Measurements from ENCODE around the gene ZFP36L1. TPM values are rescaled to one million over a fixed set of nuclear protein-coding genes. Genes with fewer than 3 reads are reported as not detected.

Gene ZFP36L1
- total and polyA plus RNA-seq, 3 experiments from 2014 or later = 124 to 133 (median 128) TPM

GRCh38 chr14:68785534-68786490 is 7.1 kb downstream of the ZFP36L1 start:
- peaks cover 0 to 3% (median 0%) of the 10 kb centered on the region in 5 donors for H3K9me3 Mint-ChIP-seq
- peak overlapping the region; percentile 91 to 100 (median 97) for H3K27ac Mint-ChIP-seq
- H3K4me3 Mint-ChIP-seq = peak overlapping the region; percentile 77 to 97 (median 87)
- Histone ChIP-seq H3K4me1 (ENCODE audit: insufficient read depth, low read length) (peaks cover 85% of the 10 kb centered on the region), H3K36me3 (ENCODE audit: insufficient read depth, low read length) (peaks cover 16% of the 10 kb centered on the region), H3K27me3 (ENCODE audit: insufficient read depth, low read length, poor library complexity, severe bottlenecking) (no peaks in the 10 kb centered on the region), H3K27ac (ENCODE audit: low read depth, low read length) (peak overlapping the region; percentile 41), H3K4me3 (ENCODE audit: low read length) (no peak overlapping the region), H3K9me3 (ENCODE audit: low read length) (no peaks in the 10 kb centered on the region)
- ChIA-PET CTCF (interaction anchor here (0.9 to 9.5 kb wide), 7 partner anchors 30 to 537 kb away, joined by 3 to 282 read pairs (median 4); no protein-coding TSS in a partner anchor), POLR2A (interaction anchor here (0.7 to 1.6 kb wide), 7 partner anchors 8 to 103 kb away, joined by 3 to 4 read pairs (median 3); partner anchors contain the start of gene ZFP36L1)
- peaks cover 79 to 93% (median 90%) of the 10 kb centered on the region in 3 donors for H3K4me1 Mint-ChIP-seq
- H3K27me3 Mint-ChIP-seq = peaks cover 0 to 5% of the 10 kb centered on the region in 2 donors
- DNase-seq = peak in 4 of 5 donors; percentile 24 to 61 (median 58)
- H3K36me3 Mint-ChIP-seq = peaks cover 21 to 41% (median 29%) of the 10 kb centered on the region in 3 donors

- ChIA-PET CTCF (interaction anchor here (0.9 to 9.5 kb wide), 7 partner anchors 30 to 536 kb away, joined by 3 to 282 read pairs (median 4); no protein-coding TSS in a partner anchor), POLR2A (interaction anchor here (0.8 to 6.4 kb wide), 5 partner anchors 8 to 102 kb away, joined by 3 to 47 read pairs (median 4); partner anchors contain the start of gene ZFP36L1)
- Mint-ChIP-seq H3K27me3 (peaks cover 0 to 5% of the 10 kb centered on the region in 2 donors), H3K9me3 (peaks cover 0 to 3% (median 0%) of the 10 kb centered on the region in 5 donors), H3K4me3 (peak overlapping the region in 5 of 7 donors; percentile 9 to 96 (median 35)), H3K4me1 (peaks cover 82 to 95% (median 94%) of the 10 kb centered on the region in 3 donors), H3K27ac (peak overlapping the region; percentile 90 to 100 (median 96)), H3K36me3 (peaks cover 17 to 33% (median 24%) of the 10 kb centered on the region in 3 donors)
- no peak for DNase-seq
- Histone ChIP-seq H3K9me3 (ENCODE audit: low read length) (no peaks in the 10 kb centered on the region), H3K27ac (ENCODE audit: low read depth, low read length) (no peak overlapping the region), H3K4me3 (ENCODE audit: low read length) (no peak overlapping the region), H3K27me3 (ENCODE audit: insufficient read depth, low read length, poor library complexity, severe bottlenecking) (no peaks in the 10 kb centered on the region), H3K4me1 (ENCODE audit: insufficient read depth, low read length) (peaks cover 92% of the 10 kb centered on the region), H3K36me3 (ENCODE audit: insufficient read depth, low read length) (peaks cover 11% of the 10 kb centered on the region)
Observed at GRCh38 chr14:68784978-68785533, 7.8 kb downstream of the ZFP36L1 start.

GRCh38 chr14:68784226-68784910 is 8.5 kb downstream of the ZFP36L1 start:
- ChIA-PET CTCF (interaction anchor here (0.9 to 9.5 kb wide), 6 partner anchors 31 to 535 kb away, joined by 3 to 282 read pairs (median 26); no protein-coding TSS in a partner anchor), POLR2A (interaction anchor here (1.1 to 6.4 kb wide), 4 partner anchors 9 to 65 kb away, joined by 3 to 47 read pairs (median 3); partner anchors contain the start of gene ZFP36L1)
- peaks cover 93% of the 10 kb centered on the region for H3K4me1 ChIP-seq (ENCODE audit: insufficient read depth, low read length)
- no peak for DNase-seq
- H3K36me3 ChIP-seq (ENCODE audit: insufficient read depth, low read length) = peaks cover 4% of the 10 kb centered on the region
- H3K4me3 ChIP-seq (ENCODE audit: low read length) = no peak overlapping the region
- no peaks in the 10 kb centered on the region for H3K27me3 ChIP-seq (ENCODE audit: insufficient read depth, low read length, poor library complexity, severe bottlenecking)
- Mint-ChIP-seq H3K4me1 (peaks cover 87 to 99% (median 98%) of the 10 kb centered on the region in 3 donors), H3K27ac (peak overlapping the region; percentile 90 to 100 (median 96)), H3K36me3 (peaks cover 15 to 26% (median 19%) of the 10 kb centered on the region in 3 donors), H3K4me3 (no peak overlapping the region), H3K27me3 (peaks cover 0 to 4% of the 10 kb centered on the region in 2 donors), H3K9me3 (peaks cover 0 to 2% (median 0%) of the 10 kb centered on the region in 5 donors)
- H3K9me3 ChIP-seq (ENCODE audit: low read length) = no peaks in the 10 kb centered on the region
- no peak overlapping the region for H3K27ac ChIP-seq (ENCODE audit: low read depth, low read length)

GRCh38 chr14:68783408-68784225 is 9.2 kb downstream of the ZFP36L1 start:
- POLR2A ChIA-PET = interaction anchor here (0.6 to 6.4 kb wide), 5 partner anchors 7 to 64 kb away, joined by 3 to 137 read pairs (median 3); partner anchors contain the start of gene ZFP36L1
- H3K27ac ChIP-seq (ENCODE audit: low read depth, low read length) = no peak overlapping the region
- Mint-ChIP-seq H3K9me3 (peaks cover 0 to 2% (median 0%) of the 10 kb centered on the region in 5 donors), H3K4me3 (peak overlapping the region in 6 of 7 donors; percentile 8 to 85 (median 76)), H3K36me3 (peaks cover 8 to 19% (median 13%) of the 10 kb centered on the region in 3 donors), H3K27ac (peak overlapping the region; percentile 83 to 99 (median 96)), H3K27me3 (peaks cover 0 to 3% of the 10 kb centered on the region in 2 donors), H3K4me1 (peaks cover 86 to 99% (median 98%) of the 10 kb centered on the region in 3 donors)
- H3K9me3 ChIP-seq (ENCODE audit: low read length) = no peaks in the 10 kb centered on the region
- CTCF ChIA-PET = interaction anchor here (1.0 to 6.6 kb wide), 4 partner anchors 7 to 276 kb away, joined by 3 to 88 read pairs (median 26); partner anchors contain the start of gene ZFP36L1
- no peak overlapping the region for H3K4me3 ChIP-seq (ENCODE audit: low read length)
- peaks cover 97% of the 10 kb centered on the region for H3K4me1 ChIP-seq (ENCODE audit: insufficient read depth, low read length)
- no peaks in the 10 kb centered on the region for H3K27me3 ChIP-seq (ENCODE audit: insufficient read depth, low read length, poor library complexity, severe bottlenecking)
- no peaks in the 10 kb centered on the region for H3K36me3 ChIP-seq (ENCODE audit: insufficient read depth, low read length)
- DNase-seq = no peak

GRCh38 chr14:68782091-68782981 is 10.5 kb downstream of the ZFP36L1 start:
- Mint-ChIP-seq H3K9me3 (peaks cover 0 to 2% (median 0%) of the 10 kb centered on the region in 5 donors), H3K36me3 (peaks cover 1 to 9% (median 4%) of the 10 kb centered on the region in 3 donors), H3K4me1 (peaks cover 86 to 98% (median 98%) of the 10 kb centered on the region in 3 donors), H3K27me3 (peaks cover 0 to 3% of the 10 kb centered on the region in 2 donors), H3K27ac (peak overlapping the region; percentile 86 to 99 (median 98)), H3K4me3 (peak overlapping the region; percentile 31 to 90 (median 82))
- POLR2A ChIA-PET = interaction anchor here (0.7 to 6.4 kb wide), 10 partner anchors 8 to 536 kb away, joined by 3 to 137 read pairs (median 6); partner anchors contain the start of gene ZFP36L1
- Histone ChIP-seq H3K4me3 (ENCODE audit: low read length) (peak overlapping the region; percentile 57), H3K9me3 (ENCODE audit: low read length) (no peaks in the 10 kb centered on the region), H3K36me3 (ENCODE audit: insufficient read depth, low read length) (no peaks in the 10 kb centered on the region), H3K27ac (ENCODE audit: low read depth, low read length) (peak overlapping the region; percentile 55), H3K27me3 (ENCODE audit: insufficient read depth, low read length, poor library complexity, severe bottlenecking) (no peaks in the 10 kb centered on the region), H3K4me1 (ENCODE audit: insufficient read depth, low read length) (peaks cover 96% of the 10 kb centered on the region)
- peak in 4 of 5 donors; percentile 47 to 85 (median 76) for DNase-seq
- CTCF ChIA-PET = interaction anchor here (0.9 to 6.6 kb wide), 7 partner anchors 8 to 535 kb away, joined by 3 to 88 read pairs (median 5); partner anchors contain the start of gene ZFP36L1
